ENCODE results near the gene SSC5D.

DNA sequence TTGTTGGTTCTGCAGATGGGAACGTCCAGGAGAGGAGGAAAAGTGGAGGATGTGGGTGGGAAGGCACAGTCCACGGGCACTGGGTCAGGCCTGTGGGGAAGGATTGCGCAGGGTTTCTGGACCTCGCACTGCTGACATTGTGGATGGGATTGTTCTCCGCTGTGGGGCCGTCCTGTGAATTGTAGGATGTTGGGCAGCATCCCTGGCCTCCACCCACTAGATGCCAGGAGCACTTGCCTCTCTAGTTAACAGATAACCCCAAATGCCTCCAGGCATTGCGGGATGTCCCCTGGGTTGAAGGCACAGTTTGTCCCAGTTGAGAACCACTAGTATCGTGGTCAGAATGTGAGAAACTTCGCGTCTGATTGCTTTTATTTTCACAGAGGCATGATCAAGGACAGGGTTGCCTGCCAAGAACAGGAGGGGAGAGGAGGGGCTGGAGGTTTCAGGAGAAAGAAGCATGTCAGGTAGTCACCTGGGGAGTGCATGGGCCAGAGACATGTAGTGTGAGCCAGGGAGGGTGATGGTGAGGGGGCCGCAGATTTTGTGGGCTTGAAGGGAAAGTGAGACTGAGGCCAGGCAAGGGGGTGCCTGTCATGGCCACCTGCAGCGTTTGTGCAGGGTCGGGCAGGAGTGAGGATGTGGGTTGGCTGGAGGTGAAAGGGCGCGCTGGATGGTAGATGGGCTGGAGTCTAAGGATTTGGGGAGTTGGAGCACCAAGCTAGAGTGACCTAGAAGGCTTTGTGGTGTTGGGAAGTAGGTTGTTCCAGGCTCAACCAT is 8.6 kb upstream of the SSC5D start:
- TF ChIP-seq, protein P1, sequence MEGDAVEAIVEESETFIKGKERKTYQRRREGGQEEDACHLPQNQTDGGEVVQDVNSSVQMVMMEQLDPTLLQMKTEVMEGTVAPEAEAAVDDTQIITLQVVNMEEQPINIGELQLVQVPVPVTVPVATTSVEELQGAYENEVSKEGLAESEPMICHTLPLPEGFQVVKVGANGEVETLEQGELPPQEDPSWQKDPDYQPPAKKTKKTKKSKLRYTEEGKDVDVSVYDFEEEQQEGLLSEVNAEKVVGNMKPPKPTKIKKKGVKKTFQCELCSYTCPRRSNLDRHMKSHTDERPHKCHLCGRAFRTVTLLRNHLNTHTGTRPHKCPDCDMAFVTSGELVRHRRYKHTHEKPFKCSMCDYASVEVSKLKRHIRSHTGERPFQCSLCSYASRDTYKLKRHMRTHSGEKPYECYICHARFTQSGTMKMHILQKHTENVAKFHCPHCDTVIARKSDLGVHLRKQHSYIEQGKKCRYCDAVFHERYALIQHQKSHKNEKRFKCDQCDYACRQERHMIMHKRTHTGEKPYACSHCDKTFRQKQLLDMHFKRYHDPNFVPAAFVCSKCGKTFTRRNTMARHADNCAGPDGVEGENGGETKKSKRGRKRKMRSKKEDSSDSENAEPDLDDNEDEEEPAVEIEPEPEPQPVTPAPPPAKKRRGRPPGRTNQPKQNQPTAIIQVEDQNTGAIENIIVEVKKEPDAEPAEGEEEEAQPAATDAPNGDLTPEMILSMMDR (IDR thresholded peaks at IDR 0.05; ENCODE audit: insufficient read depth, low read depth, low read length) = no peak
- no peak for TF ChIP-seq EZH2 (IDR thresholded peaks at IDR 0.05; ENCODE audit: insufficient read depth, low read length)
